ENCODE data around the gene C2orf92.

The C2orf92 gene

GRCh38 chr2:97714950-97715652 lies 45.6 kb downstream of the C2orf92 start:
- DNase-seq = no peak

GRCh38 chr2:97715951-97716694 lies 46.6 kb downstream of the C2orf92 start:
- no peak for DNase-seq

- DNase-seq = no peak
These were observed 47.4 kb downstream of the C2orf92 start for GRCh38 chr2:97716695-97717612.

- DNase-seq = no peak
These were observed 48.1 kb downstream of the C2orf92 start for GRCh38 chr2:97717613-97717995.

GRCh38 chr2:97718051-97718882 lies 48.8 kb downstream of the C2orf92 start:
- DNase-seq = no peak

GRCh38 chr2:97718942-97719341 lies 49.4 kb downstream of the C2orf92 start:
- no peak for DNase-seq

GRCh38 chr2:97719362-97720155 lies 50.0 kb downstream of the C2orf92 start:
- no peak for DNase-seq

- DNase-seq = no peak
These were observed 51.2 kb downstream of the C2orf92 start for GRCh38 chr2:97720746-97721145.

- DNase-seq = no peak
These were observed 52.7 kb downstream of the C2orf92 start for GRCh38 chr2:97722227-97722626.

- DNase-seq = no peak
These were observed 53.9 kb downstream of the C2orf92 start for GRCh38 chr2:97723156-97724072.

- no peak for DNase-seq
These were observed 54.5 kb downstream of the C2orf92 start for GRCh38 chr2:97724073-97724410.

GRCh38 chr2:97724501-97724900 lies 55.0 kb downstream of the C2orf92 start:
- DNase-seq = no peak

GRCh38 chr2:97724946-97725688 lies 55.6 kb downstream of the C2orf92 start:
- no peak for DNase-seq

- DNase-seq = peak; percentile 5
These were observed 57.0 kb downstream of the C2orf92 start for GRCh38 chr2:97726261-97727064.

GRCh38 chr2:97727296-97727695 lies 57.8 kb downstream of the C2orf92 start:
- DNase-seq = no peak

- DNase-seq = no peak
These were observed 58.7 kb downstream of the C2orf92 start for GRCh38 chr2:97728091-97728731.

- DNase-seq = no peak
These were observed 60.7 kb downstream of the C2orf92 start for GRCh38 chr2:97730245-97730644.

GRCh38 chr2:97731274-97732020 lies 61.9 kb downstream of the C2orf92 start:
- no peak for DNase-seq

All from suppressor macrophage treated with lipopolysaccharide for 4 hours (primary cell).